Heart left ventricle (tissue), 16 donors: ENCODE measurements around the gene TBCD. TPM values are rescaled to one million over a fixed set of nuclear protein-coding genes. Genes with fewer than 3 reads are reported as not detected.

Source experiments
- ATAC-seq, 4 donors: fragments of 200-7000 bp; cut with Tn5 transposase; one replicate each; pipeline ENCODE4 v1.9.1; 2020 to 2022; ENCODE audit warnings: moderate library complexity in 4 of 4, mild to moderate bottlenecking in 3 of 4, moderate number of reproducible peaks in 1 of 4
- DNase-seq, 5 donors: peaks; one replicate each; pipeline ENCODE4 v3.0.0-alpha.2; 2020
- H3K27ac ChIP-seq, 12 donors: fragments of 200-600 bp; sonication (generic) in 4 of 12; one replicate each; pipeline versions ENCODE4 v1.5.0 to v1.8.0; 2016 to 2022; ENCODE audit warnings: mild to moderate bottlenecking in 2 of 12
- H3K27me3 ChIP-seq, 9 donors: fragments of 200-600 bp; sonication (generic) in 2 of 9; one replicate each; pipeline versions ENCODE4 v1.5.1 to v1.8.0; 2016 to 2022; ENCODE audit warnings: mild to moderate bottlenecking in 3 of 9
- H3K36me3 ChIP-seq, 9 donors: fragments of 200-600 bp; sonication (generic) in 2 of 9; one replicate each; pipeline versions ENCODE4 v1.5.0 to v1.8.0; 2018 to 2022; ENCODE audit warnings: mild to moderate bottlenecking in 2 of 9
- H3K4me1 ChIP-seq, 12 donors: fragments of 200-600 bp; sonication (generic) in 4 of 12; one replicate each; pipeline versions ENCODE4 v1.5.0 to v1.8.0; 2016 to 2022; ENCODE audit warnings: mild to moderate bottlenecking in 3 of 12
- H3K4me3 ChIP-seq, 12 donors: fragments of 200-600 bp; sonication (generic) in 4 of 12; one replicate each; pipeline versions ENCODE4 v1.5.0 to v1.8.0; 2017 to 2022; ENCODE audit warnings: mild to moderate bottlenecking in 9 of 12, moderate library complexity in 4 of 12
- H3K9me3 ChIP-seq, 12 donors: fragments of 200-600 bp; sonication (generic) in 4 of 12; one replicate each; pipeline versions ENCODE4 v1.5.0 to v1.8.0; 2016 to 2022; ENCODE audit warnings: mild to moderate bottlenecking in 1 of 12
- POLR2A ChIP-seq, 2 donors: fragments of 450-650 bp; IDR thresholded peaks; one replicate each; pipeline ENCODE4 v1.6.1; 2017; ENCODE audit warnings: antibody characterized with exemption in 2 of 2, mild to moderate bottlenecking in 2 of 2, moderate library complexity in 2 of 2
- WGBS, 4 donors: extraction: QIAGEN DNeasy Blood & Tissue Kit in 2 of 4; methylation state at CpG; one replicate each; pipeline versions ENCODE4 v1.1.5 to v1.1.7; 2013 to 2018; 5-methylcytosine and 5-hydroxymethylcytosine counted together
- intact Hi-C, 10 donors: fragments of 100-400 bp; cut with DNase I; formaldehyde crosslinking; loops; one replicate each; pipeline versions ENCODE4 v1.11.1 to v1.14.2; 2022
- polyA plus RNA-seq, 2 donors: library from polyadenylated mRNA; stranded (reverse); fragments of 200-250 nt; gene quantifications; one replicate each; pipeline ENCODE4 v1.2.3, GENCODE V29; 2013
- total RNA-seq, 9 donors: library from RNA; depleted of rRNA in 2 of 9; stranded (reverse); fragments of >200 nt in 2 of 9; fragmentation: NEBNext Ultra II Directional in 3 of 9; extraction: Animal tissue kit (Norgen Biotek cat#: 25700) in 3 of 9; gene quantifications; one replicate each; pipeline versions ENCODE4 v1.1.0 to v1.2.4, GENCODE V29; 2016 to 2023
- TF ChIP-seq, protein P1 (sequence below), 12 donors: fragments of 200-600 bp; sonication (generic) in 4 of 12; IDR thresholded peaks; one replicate each; pipeline versions ENCODE4 v1.5.0 to v1.8.0; 2018 to 2022; ENCODE audit warnings: antibody characterized with exemption in 12 of 12, mild to moderate bottlenecking in 5 of 12
- donor health status: ischemic (EF 13 %, LVEDD 7.1; RV severe dilation, severe dysfunction).
- donor health status: healthy with polysubstance abuse.
- donor health status: DM: no; HTN: yes; CAD: no.
- donor health status: DM: no; HTN: no; CAD: no.
- donor health status: ischemic (EF 25% LVEDD 6.9; RV normal size, moderate dysfunction).
- donor health status: ischemic (EF 25% LVEDD 5.7; RV mildly dilated, moderate dysfunction).
- donor health status: healthy.
- donor health status: DM: yes; HTN: yes; CAD: no.
- donor health status: ischemic (EF 35%, LVEDD 5.7; RV mildly dilated, moderate dysfunction).
- donor health status: nonischemic (EF 11% LVEDD 7.7; RV severe dilation, severe dysfunction).
- donor health status: DM: yes; HTN: yes; CAD: no.
- donor health status: PGD.
- donor health status: ischemic (EF 29% LVEDD 5.4; RV normal size, mild dysfunction).
- donor health status: nonischemic (EF 23%, LVEDD 6.1; RV moderate dilation, normal function).

TBCD gene
- total and polyA plus RNA-seq, 11 donors: 36.9 to 98.4 (median 58.5) TPM

DNA sequence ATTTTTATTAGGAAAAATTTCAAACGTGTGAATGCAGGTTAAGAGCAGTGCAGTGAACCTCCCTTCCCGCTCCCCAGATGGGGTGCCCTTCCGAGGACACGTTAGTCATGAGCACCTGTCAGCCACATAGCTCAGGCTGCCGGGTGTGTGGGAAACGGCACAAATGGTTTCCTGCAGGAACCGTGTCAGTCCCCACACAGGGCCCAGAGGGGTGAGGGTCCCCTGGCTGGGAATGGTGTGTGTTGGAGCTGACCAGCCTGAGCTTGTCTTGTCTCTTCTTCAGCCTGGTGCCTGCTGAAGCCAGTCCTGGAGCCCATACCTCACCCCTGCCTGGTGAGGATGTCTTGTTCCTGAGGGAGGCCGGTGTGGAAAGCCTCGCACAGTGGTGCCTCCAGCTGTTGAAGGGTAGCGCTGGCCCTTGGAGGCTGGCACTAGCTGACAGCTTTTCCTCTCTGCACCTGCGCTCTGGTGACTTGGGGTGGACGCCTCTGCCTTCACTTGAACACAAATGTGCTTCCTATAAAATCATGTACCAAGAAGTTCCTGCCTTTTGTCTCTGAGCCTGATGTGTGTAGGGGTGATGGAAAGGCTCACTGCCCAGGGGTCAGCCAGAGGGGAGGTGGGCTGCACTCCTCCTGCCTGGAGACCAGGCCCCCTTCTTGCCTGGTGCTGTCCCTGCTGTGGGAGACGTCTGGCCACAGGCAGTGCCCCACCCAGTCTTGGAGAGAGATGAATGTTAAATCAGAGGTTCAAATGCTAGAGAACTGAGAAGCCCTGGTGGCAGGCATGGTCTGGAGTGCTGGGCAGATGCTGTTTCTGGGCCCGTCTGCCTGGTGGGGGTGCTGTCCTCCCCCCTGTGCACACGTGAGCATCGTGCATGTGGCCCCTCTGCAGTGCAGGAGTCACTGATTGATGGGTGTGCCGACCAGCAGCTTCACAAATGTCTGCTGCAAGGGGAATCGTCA lies 190.6 kb downstream of the TBCD start:
- peaks cover 0 to 40% (median 25%) of the 10 kb centered on the region in 12 donors for H3K9me3 ChIP-seq
- intact Hi-C loops: no loop called here
- TF ChIP-seq, protein P1, sequence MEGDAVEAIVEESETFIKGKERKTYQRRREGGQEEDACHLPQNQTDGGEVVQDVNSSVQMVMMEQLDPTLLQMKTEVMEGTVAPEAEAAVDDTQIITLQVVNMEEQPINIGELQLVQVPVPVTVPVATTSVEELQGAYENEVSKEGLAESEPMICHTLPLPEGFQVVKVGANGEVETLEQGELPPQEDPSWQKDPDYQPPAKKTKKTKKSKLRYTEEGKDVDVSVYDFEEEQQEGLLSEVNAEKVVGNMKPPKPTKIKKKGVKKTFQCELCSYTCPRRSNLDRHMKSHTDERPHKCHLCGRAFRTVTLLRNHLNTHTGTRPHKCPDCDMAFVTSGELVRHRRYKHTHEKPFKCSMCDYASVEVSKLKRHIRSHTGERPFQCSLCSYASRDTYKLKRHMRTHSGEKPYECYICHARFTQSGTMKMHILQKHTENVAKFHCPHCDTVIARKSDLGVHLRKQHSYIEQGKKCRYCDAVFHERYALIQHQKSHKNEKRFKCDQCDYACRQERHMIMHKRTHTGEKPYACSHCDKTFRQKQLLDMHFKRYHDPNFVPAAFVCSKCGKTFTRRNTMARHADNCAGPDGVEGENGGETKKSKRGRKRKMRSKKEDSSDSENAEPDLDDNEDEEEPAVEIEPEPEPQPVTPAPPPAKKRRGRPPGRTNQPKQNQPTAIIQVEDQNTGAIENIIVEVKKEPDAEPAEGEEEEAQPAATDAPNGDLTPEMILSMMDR (IDR thresholded peaks at IDR 0.05): no peak
- TF ChIP-seq POLR2A (IDR thresholded peaks at IDR 0.05): no peak
- 93 to 94% (median 93%) methylated on average over 14 to 18 of the region's 18 CpGs for WGBS, 4 donors
- peak in 2 of 5 donors; percentile 9 to 40 for DNase-seq
- H3K4me1 ChIP-seq: no peaks in the 10 kb centered on the region
- no peak overlapping the region for H3K27ac ChIP-seq
- H3K36me3 ChIP-seq: peaks cover 3 to 80% (median 66%) of the 10 kb centered on the region in 9 donors
- no peak for ATAC-seq
- H3K27me3 ChIP-seq: no peaks in the 10 kb centered on the region
- H3K4me3 ChIP-seq: no peak overlapping the region

DNA sequence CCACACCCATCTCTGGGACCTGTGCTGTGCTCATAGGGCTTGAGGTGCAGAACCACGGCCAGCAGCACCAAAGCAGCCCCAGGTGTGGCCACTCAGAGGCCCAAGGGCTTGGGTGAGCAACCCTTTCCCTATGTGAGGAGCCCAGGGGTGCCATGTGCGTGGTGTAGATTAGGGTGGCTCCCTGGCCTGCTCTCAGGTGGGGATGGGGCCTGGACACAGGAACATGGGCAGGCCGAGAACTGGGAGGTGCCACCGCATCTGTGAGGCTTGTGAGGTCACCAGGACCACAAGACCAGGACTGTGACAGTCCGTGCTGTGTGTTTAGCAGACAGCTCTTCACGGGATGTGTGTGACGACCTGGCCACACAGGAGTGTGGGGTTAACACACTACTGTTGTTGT lies 191.5 kb downstream of the TBCD start:
- peak in 1 of 5 donors; percentile 40 for DNase-seq
- Histone ChIP-seq H3K36me3 (peaks cover 0 to 72% (median 57%) of the 10 kb centered on the region in 9 donors), H3K4me3 (no peak overlapping the region), H3K27ac (no peak overlapping the region), H3K9me3 (peaks cover 0 to 40% (median 25%) of the 10 kb centered on the region in 12 donors), H3K27me3 (no peaks in the 10 kb centered on the region), H3K4me1 (no peaks in the 10 kb centered on the region)
- ATAC-seq: no peak
- TF ChIP-seq POLR2A (IDR thresholded peaks at IDR 0.05): no peak
- WGBS, 4 donors: 91 to 100% (median 99%) methylated on average over 5 to 7 of the region's 7 CpGs
- intact Hi-C loops: no loop called here

DNA sequence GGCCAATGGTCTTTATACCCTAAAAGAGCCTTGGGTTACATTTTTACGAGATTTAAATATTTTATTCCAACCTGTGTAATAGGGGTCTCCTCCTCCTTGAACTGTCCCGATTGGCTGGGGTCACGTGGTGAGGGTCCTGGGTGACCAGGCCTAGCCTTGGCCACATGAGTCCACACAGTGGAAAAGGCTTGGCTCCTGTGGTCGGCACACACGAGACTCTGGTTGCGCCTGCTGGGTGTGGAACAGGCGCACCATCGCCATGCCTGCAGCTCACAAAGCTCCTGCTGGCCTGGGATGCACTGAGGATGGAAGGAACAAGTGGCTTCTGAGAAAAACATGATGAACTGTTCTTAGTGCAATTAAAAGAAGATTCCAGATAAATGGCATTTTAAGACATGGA lies 191.9 kb downstream of the TBCD start:
- H3K27me3 ChIP-seq: no peaks in the 10 kb centered on the region
- H3K27ac ChIP-seq: no peak overlapping the region
- peaks cover 0 to 40% (median 25%) of the 10 kb centered on the region in 12 donors for H3K9me3 ChIP-seq
- H3K4me3 ChIP-seq: no peak overlapping the region
- 91 to 98% (median 92%) methylated on average over 8 of the region's 8 CpGs for WGBS, 4 donors
- ATAC-seq (no peak), DNase-seq (peak in 1 of 5 donors; percentile 14)
- H3K4me1 ChIP-seq: no peaks in the 10 kb centered on the region
- H3K36me3 ChIP-seq: peaks cover 0 to 70% (median 54%) of the 10 kb centered on the region in 9 donors
- TF ChIP-seq, protein P1 (IDR thresholded peaks at IDR 0.05): no peak
- TF ChIP-seq POLR2A (IDR thresholded peaks at IDR 0.05): no peak
- intact Hi-C loops: no loop called here

DNA sequence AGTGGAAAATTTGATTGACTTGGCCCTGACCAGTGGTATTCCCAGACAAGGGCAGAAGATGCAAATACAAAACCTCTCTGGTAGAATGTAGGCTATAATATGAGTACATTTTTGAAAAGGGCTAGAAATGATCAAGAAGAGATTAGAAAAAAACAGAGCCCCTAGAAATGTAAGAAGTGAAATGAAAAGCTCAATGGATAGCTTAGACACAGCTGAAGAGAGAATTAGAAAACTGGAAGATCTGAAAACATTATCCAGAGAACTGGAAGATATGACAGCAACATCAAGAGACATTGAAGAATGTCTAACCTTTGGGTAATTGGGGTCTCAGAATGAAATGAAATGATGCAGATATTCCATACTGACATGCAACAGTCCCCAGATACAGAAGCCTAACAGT lies 193.1 kb downstream of the TBCD start:
- intact Hi-C loops: no loop called here
- DNase-seq (no peak), ATAC-seq (no peak)
- Histone ChIP-seq H3K4me3 (no peak overlapping the region), H3K27me3 (no peaks in the 10 kb centered on the region), H3K36me3 (peaks cover 0 to 67% (median 42%) of the 10 kb centered on the region in 9 donors), H3K4me1 (no peaks in the 10 kb centered on the region), H3K9me3 (peaks cover 0 to 40% (median 25%) of the 10 kb centered on the region in 12 donors), H3K27ac (no peak overlapping the region)
- no peak for TF ChIP-seq POLR2A (IDR thresholded peaks at IDR 0.05)
- TF ChIP-seq, protein P1 (IDR thresholded peaks at IDR 0.05): no peak
